Type B pancreatic cell (in vitro differentiated cells): ENCODE results near the gene STX7. TPM values are rescaled to one million over a fixed set of nuclear protein-coding genes. Genes with fewer than 3 reads are reported as not detected.

Experiments used
- DNase-seq: peaks from one replicate; pipeline ENCODE4 v3.0.0; 2021; ENCODE audit warnings: mixed read lengths; ENCODE audit not compliant: unreplicated experiment; ENCODE audit errors: extremely low spot score
- H3K27ac Mint-ChIP-seq: 2 replicates; pipeline ENCODE4 v1.8.0; 2021; ENCODE audit warnings: mild to moderate bottlenecking, mixed read lengths
- H3K27me3 Mint-ChIP-seq: 2 replicates; pipeline ENCODE4 v1.8.0; 2021; ENCODE audit warnings: mixed read lengths
- H3K36me3 Mint-ChIP-seq: 2 replicates; pipeline ENCODE4 v1.8.0; 2021; ENCODE audit warnings: mixed read lengths
- H3K4me1 Mint-ChIP-seq: one replicate; pipeline ENCODE4 v1.8.0; 2021; ENCODE audit warnings: mixed read lengths; ENCODE audit not compliant: unreplicated experiment
- H3K4me3 Mint-ChIP-seq: 2 replicates; pipeline ENCODE4 v1.8.0; 2021; ENCODE audit warnings: mild to moderate bottlenecking, mixed read lengths
- H3K9me3 Mint-ChIP-seq: 2 replicates; pipeline ENCODE4 v1.8.0; 2021; ENCODE audit warnings: mixed read lengths
- CTCF ChIP-seq: fragments of 200-600 bp; sonication (generic); conservative IDR thresholded peaks from 2 replicates; pipeline ENCODE4 v1.5.0; 2021; ENCODE audit warnings: antibody characterized with exemption, mild to moderate bottlenecking
- total RNA-seq: library from RNA; stranded (reverse); gene quantifications from 2 replicates; pipeline ENCODE4 v1.2.1, GENCODE V29; 2021; ENCODE audit warnings: low replicate concordance

STX7 gene
- total RNA-seq, 1 donor from 2014 or later, result 36.6 TPM

- Mint-ChIP-seq H3K36me3 (no peaks in the 10 kb centered on the region), H3K4me1 (peaks cover 21% of the 10 kb centered on the region), H3K27ac (no peak overlapping the region), H3K4me3 (no peak overlapping the region), H3K9me3 (peaks cover 4% of the 10 kb centered on the region), H3K27me3 (no peaks in the 10 kb centered on the region)
- no peak for DNase-seq
- no peak for TF ChIP-seq CTCF
Observed at GRCh38 chr6:132414322-132414721, 98.6 kb downstream of the STX7 start.

- Mint-ChIP-seq H3K4me3 (no peak overlapping the region), H3K9me3 (peaks cover 1% of the 10 kb centered on the region), H3K27me3 (no peaks in the 10 kb centered on the region), H3K4me1 (peaks cover 21% of the 10 kb centered on the region), H3K27ac (no peak overlapping the region), H3K36me3 (no peaks in the 10 kb centered on the region)
- DNase-seq, result no peak
- TF ChIP-seq CTCF, result no peak
Observed at GRCh38 chr6:132413499-132413802, 99.5 kb downstream of the STX7 start.

GRCh38 chr6:132412656-132413498 lies 100.0 kb downstream of the STX7 start:
- no peak for TF ChIP-seq CTCF
- DNase-seq, result no peak
- Mint-ChIP-seq H3K4me3 (no peak overlapping the region), H3K27me3 (no peaks in the 10 kb centered on the region), H3K36me3 (no peaks in the 10 kb centered on the region), H3K27ac (no peak overlapping the region), H3K9me3 (no peaks in the 10 kb centered on the region), H3K4me1 (peaks cover 21% of the 10 kb centered on the region)

- H3K27ac Mint-ChIP-seq, result no peak overlapping the region
- no peak for TF ChIP-seq CTCF
- H3K27me3 Mint-ChIP-seq, result peaks cover 5% of the 10 kb centered on the region
- no peaks in the 10 kb centered on the region for H3K9me3 Mint-ChIP-seq
- H3K4me3 Mint-ChIP-seq, result no peak overlapping the region
- DNase-seq, result no peak
- H3K36me3 Mint-ChIP-seq, result no peaks in the 10 kb centered on the region
- H3K4me1 Mint-ChIP-seq, result peaks cover 21% of the 10 kb centered on the region
Observed at GRCh38 chr6:132411296-132411695, 101.6 kb downstream of the STX7 start.

- no peaks in the 10 kb centered on the region for H3K9me3 Mint-ChIP-seq
- no peaks in the 10 kb centered on the region for H3K36me3 Mint-ChIP-seq
- no peak for DNase-seq
- H3K27ac Mint-ChIP-seq, result no peak overlapping the region
- peaks cover 9% of the 10 kb centered on the region for H3K27me3 Mint-ChIP-seq
- no peak for TF ChIP-seq CTCF
- H3K4me3 Mint-ChIP-seq, result no peak overlapping the region
- H3K4me1 Mint-ChIP-seq, result peaks cover 21% of the 10 kb centered on the region
Observed at GRCh38 chr6:132410830-132411229, 102.1 kb downstream of the STX7 start.
